Renal cortex interstitium (tissue), 11 donors: ENCODE results near the gene NOX3. TPM values are rescaled to one million over a fixed set of nuclear protein-coding genes. Genes with fewer than 3 reads are reported as not detected.
"Not testable (repeated sequence)": the region's sequence is repeated elsewhere in the genome, so short reads cannot be mapped to it uniquely, and the experiment has no call there.

Source experiments
- DNase-seq, 11 donors: peaks; one replicate each; pipeline ENCODE4 v3.0.0-alpha.2; 2013; ENCODE audit warnings: low read depth in 9 of 11, low spot score in 4 of 11; ENCODE audit errors: extremely low read depth in 1 of 11
- polyA plus RNA-seq, 3 donors: library from polyadenylated mRNA; unstranded; fragments of 120-200 nt; gene quantifications; one replicate each; pipeline ENCODE4 v1.2.1, GENCODE V29; 2013; ENCODE audit not compliant: insufficient read length in 3 of 3

The NOX3 gene
- polyA plus RNA-seq, 3 donors: 1.1 to 1.7 (median 1.4) TPM

- DNase-seq: no peak
These were observed 25.6 kb upstream of the NOX3 start for GRCh38 chr6:155481215-155481614.

GRCh38 chr6:155473741-155474140, 18.1 kb upstream of the NOX3 start:
- DNase-seq: no peak

- no peak for DNase-seq
These were observed 17.2 kb upstream of the NOX3 start for GRCh38 chr6:155472886-155473285.

- not testable (repeated sequence) for DNase-seq
These were observed 15.5 kb upstream of the NOX3 start for GRCh38 chr6:155470979-155471616.

- not testable (repeated sequence) for DNase-seq
These were observed 12.9 kb upstream of the NOX3 start for GRCh38 chr6:155468543-155468942.

- no peak for DNase-seq
These were observed 10.9 kb upstream of the NOX3 start for GRCh38 chr6:155466539-155466938.

GRCh38 chr6:155461556-155461955, 5.9 kb upstream of the NOX3 start:
- DNase-seq: no peak

GRCh38 chr6:155454471-155454870, 1.2 kb downstream of the NOX3 start:
- no peak for DNase-seq

- DNase-seq: no peak
These were observed 1.6 kb downstream of the NOX3 start for GRCh38 chr6:155454008-155454407.

- DNase-seq: no peak
These were observed 3.1 kb downstream of the NOX3 start for GRCh38 chr6:155452576-155452975.

- DNase-seq: not testable (repeated sequence)
These were observed 4.1 kb downstream of the NOX3 start for GRCh38 chr6:155451530-155451929.

GRCh38 chr6:155450240-155450581, 5.4 kb downstream of the NOX3 start:
- no peak for DNase-seq

GRCh38 chr6:155449450-155450239, 6.0 kb downstream of the NOX3 start:
- peak in 1 of 11 donors; percentile 16 for DNase-seq

GRCh38 chr6:155448668-155449449, 6.8 kb downstream of the NOX3 start:
- no peak for DNase-seq

GRCh38 chr6:155447949-155448348, 7.7 kb downstream of the NOX3 start:
- no peak for DNase-seq

GRCh38 chr6:155444952-155445903, 10.4 kb downstream of the NOX3 start:
- DNase-seq: no peak

GRCh38 chr6:155444120-155444917, 11.3 kb downstream of the NOX3 start:
- no peak for DNase-seq

GRCh38 chr6:155443168-155443567, 12.5 kb downstream of the NOX3 start:
- no peak for DNase-seq
